ENCODE data around the gene PGAM2.

PGAM2 gene

DNA sequence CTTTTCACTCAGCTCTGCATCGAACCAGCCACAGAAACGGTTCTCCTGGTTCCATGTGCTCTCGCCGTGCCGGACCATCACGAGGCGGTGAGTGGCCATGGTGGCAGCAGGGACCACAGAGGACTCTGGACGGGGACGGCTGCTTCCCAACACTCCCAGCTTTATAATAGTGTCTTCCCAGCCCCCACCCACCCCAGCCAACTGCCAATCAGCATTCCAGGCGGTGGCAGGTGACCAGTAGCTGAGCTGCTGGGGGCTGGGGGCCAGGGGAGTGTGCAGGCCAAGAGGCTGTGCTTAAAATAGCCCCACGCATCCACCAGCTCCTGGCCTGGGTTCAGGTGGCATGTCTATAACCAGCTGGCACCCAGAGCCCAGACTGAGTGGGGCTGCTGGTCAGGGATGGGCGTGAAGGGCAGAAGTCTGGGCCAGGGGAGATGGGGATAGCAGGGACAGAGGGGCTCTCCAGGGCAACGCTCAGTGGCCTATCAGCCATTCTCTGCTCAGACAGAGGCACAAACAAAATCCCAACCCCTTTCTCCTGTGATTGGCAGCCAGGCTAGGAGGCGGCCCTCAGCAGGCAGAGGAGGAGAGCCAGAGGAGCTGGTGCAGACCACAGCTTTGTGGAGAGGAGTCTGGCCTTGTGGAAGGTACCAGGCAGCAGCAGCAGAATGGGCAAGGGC, at the start of gene PGAM2:
TSS of gene PGAM2 (minus strand) at position 137 of the 680 bp plus-strand sequence. CDS start at position 99, 38 bp downstream.
- no peak for DNase-seq
- Mint-ChIP-seq H3K36me3 (ENCODE audit: low read depth) (peaks cover 4% of the 10 kb centered on the region), H3K4me3 (no peak within 1 kb of the TSS), H3K27me3 (ENCODE audit: low read depth, poor library complexity) (no peaks in the 10 kb centered on the region), H3K27ac (peak within 1 kb of the TSS; percentile 89), H3K9me3 (no peaks in the 10 kb centered on the region), H3K4me1 (peaks cover 53% of the 10 kb centered on the region)
- TF ChIP-seq, protein P1, sequence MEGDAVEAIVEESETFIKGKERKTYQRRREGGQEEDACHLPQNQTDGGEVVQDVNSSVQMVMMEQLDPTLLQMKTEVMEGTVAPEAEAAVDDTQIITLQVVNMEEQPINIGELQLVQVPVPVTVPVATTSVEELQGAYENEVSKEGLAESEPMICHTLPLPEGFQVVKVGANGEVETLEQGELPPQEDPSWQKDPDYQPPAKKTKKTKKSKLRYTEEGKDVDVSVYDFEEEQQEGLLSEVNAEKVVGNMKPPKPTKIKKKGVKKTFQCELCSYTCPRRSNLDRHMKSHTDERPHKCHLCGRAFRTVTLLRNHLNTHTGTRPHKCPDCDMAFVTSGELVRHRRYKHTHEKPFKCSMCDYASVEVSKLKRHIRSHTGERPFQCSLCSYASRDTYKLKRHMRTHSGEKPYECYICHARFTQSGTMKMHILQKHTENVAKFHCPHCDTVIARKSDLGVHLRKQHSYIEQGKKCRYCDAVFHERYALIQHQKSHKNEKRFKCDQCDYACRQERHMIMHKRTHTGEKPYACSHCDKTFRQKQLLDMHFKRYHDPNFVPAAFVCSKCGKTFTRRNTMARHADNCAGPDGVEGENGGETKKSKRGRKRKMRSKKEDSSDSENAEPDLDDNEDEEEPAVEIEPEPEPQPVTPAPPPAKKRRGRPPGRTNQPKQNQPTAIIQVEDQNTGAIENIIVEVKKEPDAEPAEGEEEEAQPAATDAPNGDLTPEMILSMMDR (IDR thresholded peaks at IDR 0.05), result no peak

DNA sequence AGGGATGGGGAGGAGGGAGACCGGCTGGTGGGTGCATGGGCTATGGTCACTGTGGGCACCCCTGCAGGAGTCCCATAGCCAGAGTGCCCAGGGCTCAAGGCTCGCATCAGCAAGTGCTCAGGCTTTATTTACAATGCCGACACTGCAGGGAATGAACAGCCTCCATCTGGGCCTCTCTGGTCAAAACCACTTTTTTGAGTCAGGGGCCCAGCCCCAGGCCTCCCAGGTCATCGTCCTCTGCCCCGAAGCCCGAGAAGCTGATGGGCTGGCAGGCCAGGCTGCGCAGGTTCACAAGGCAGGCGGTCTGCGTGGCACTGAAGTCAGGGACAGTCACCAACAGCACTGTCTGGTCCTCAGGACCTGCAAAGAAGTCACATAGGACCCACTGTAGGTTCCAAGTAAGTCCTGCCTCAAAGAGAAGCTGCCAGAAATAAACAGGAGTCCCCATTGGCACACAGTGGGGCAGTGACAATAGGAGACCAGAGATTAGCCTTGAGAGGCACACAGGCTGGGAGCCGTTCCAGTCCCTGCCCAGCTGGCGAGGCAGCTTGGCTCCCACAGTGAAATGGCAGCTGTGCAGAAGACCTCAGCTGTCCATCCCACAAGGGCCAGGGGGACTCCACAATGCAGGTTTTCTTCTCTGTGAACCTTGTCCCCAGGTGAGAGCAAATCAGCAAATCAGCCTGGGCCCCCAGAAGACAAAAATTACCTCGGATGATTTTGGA, 49.4 kb upstream of the PGAM2 start:
- Mint-ChIP-seq H3K27me3 (ENCODE audit: low read depth, poor library complexity) (no peaks in the 10 kb centered on the region), H3K9me3 (no peaks in the 10 kb centered on the region), H3K4me1 (peaks cover 3% of the 10 kb centered on the region), H3K4me3 (no peak overlapping the region), H3K27ac (peak overlapping the region; percentile 71), H3K36me3 (ENCODE audit: low read depth) (peaks cover 29% of the 10 kb centered on the region)
- TF ChIP-seq, protein P1 (IDR thresholded peaks at IDR 0.05), result no peak
- DNase-seq, result no peak

DNA sequence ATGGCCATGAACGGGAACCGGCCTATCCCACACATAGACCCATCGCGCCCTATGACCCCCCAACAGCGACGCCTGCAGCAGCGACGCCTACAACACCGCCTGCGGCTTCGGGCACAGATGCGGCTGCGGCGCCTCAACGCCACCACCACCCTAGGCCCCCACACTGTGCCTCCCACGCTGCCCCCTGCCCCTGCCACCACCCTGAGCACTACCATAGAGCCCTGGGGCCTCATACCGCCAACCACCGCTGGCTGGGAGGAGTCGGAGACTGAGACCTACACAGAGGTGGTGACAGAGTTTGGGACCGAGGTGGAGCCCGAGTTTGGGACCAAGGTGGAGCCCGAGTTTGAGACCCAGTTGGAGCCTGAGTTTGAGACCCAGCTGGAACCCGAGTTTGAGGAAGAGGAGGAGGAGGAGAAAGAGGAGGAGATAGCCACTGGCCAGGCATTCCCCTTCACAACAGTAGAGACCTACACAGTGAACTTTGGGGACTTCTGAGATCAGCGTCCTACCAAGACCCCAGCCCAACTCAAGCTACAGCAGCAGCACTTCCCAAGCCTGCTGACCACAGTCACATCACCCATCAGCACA, 48.5 kb upstream of the PGAM2 start:
- Mint-ChIP-seq H3K4me1 (no peaks in the 10 kb centered on the region), H3K36me3 (ENCODE audit: low read depth) (peaks cover 20% of the 10 kb centered on the region), H3K27ac (peak overlapping the region; percentile 71), H3K9me3 (no peaks in the 10 kb centered on the region), H3K27me3 (ENCODE audit: low read depth, poor library complexity) (no peaks in the 10 kb centered on the region), H3K4me3 (no peak overlapping the region)
- TF ChIP-seq, protein P1 (IDR thresholded peaks at IDR 0.05), result no peak
- DNase-seq, result no peak

DNA sequence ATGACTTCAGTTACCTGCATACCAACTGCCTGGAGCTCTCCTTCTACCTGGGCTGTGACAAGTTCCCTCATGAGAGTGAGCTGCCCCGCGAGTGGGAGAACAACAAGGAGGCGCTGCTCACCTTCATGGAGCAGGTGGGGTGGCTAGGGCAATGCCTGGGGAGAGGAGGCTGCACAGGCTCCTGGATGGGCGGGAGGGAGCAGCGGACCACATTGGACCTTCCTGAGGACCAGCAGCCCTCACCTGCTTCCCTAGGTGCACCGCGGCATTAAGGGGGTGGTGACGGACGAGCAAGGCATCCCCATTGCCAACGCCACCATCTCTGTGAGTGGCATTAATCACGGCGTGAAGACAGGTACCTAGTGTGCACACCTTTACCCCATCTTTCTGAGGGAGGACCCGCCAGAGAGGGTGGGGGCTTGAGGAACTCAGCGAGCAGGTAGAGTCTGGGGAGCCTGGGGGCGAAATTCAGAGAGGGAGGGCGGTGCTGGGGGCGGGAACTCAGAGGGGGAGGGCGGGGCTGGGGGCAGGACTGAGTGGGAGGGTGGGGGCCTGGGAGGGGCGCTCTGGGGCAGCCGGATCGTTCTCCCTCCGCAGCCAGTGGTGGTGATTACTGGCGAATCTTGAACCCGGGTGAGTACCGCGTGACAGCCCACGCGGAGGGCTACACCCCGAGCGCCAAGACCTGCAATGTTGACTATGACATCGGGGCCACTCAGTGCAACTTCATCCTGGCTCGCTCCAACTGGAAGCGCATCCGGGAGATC, 47.8 kb upstream of the PGAM2 start:
- TF ChIP-seq, protein P1 (IDR thresholded peaks at IDR 0.05), result no peak
- Mint-ChIP-seq H3K27ac (no peak overlapping the region), H3K36me3 (ENCODE audit: low read depth) (peaks cover 13% of the 10 kb centered on the region), H3K27me3 (ENCODE audit: low read depth, poor library complexity) (no peaks in the 10 kb centered on the region), H3K4me3 (no peak overlapping the region), H3K9me3 (no peaks in the 10 kb centered on the region), H3K4me1 (no peaks in the 10 kb centered on the region)
- DNase-seq, result no peak

DNA sequence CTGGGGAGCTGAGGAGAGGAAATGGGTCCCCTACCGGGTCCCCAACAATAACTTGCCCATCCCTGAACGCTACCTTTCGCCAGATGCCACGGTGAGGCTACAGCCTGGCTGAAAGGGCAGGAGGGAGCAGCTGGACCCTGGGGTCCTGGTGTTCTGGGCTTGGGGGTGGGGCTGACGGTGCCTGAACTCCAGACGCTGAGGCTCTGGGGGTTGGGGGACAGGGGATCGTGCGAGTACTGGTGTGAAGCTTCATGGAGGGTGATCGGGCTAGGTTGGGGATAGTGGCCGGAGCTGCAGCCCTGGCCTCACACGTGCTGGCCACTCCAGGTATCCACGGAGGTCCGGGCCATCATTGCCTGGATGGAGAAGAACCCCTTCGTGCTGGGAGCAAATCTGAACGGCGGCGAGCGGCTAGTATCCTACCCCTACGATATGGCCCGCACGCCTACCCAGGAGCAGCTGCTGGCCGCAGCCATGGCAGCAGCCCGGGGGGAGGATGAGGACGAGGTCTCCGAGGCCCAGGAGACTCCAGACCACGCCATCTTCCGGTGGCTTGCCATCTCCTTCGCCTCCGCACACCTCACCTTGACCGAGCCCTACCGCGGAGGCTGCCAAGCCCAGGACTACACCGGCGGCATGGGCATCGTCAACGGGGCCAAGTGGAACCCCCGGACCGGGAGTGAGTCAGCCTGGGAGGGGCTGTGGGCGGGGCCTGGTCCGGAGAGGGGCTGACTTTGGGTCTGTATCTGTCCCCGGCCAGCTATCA, 47.0 kb upstream of the PGAM2 start:
- no peak for DNase-seq
- Mint-ChIP-seq H3K9me3 (no peaks in the 10 kb centered on the region), H3K4me1 (no peaks in the 10 kb centered on the region), H3K27ac (peak overlapping the region; percentile 80), H3K27me3 (ENCODE audit: low read depth, poor library complexity) (no peaks in the 10 kb centered on the region), H3K36me3 (ENCODE audit: low read depth) (peaks cover 9% of the 10 kb centered on the region), H3K4me3 (no peak overlapping the region)
- TF ChIP-seq, protein P1 (IDR thresholded peaks at IDR 0.05), result no peak
